HG02759 (cell line): ENCODE measurements around the gene LRRC18.

ENCODE experiments used
- ATAC-seq: cut with Tn5 transposase; IDR thresholded peaks from one replicate; pipeline ENCODE4 v1.9.1; 2021; ENCODE audit warnings: mild to moderate bottlenecking, moderate library complexity; ENCODE audit not compliant: unreplicated experiment

Gene LRRC18

DNA sequence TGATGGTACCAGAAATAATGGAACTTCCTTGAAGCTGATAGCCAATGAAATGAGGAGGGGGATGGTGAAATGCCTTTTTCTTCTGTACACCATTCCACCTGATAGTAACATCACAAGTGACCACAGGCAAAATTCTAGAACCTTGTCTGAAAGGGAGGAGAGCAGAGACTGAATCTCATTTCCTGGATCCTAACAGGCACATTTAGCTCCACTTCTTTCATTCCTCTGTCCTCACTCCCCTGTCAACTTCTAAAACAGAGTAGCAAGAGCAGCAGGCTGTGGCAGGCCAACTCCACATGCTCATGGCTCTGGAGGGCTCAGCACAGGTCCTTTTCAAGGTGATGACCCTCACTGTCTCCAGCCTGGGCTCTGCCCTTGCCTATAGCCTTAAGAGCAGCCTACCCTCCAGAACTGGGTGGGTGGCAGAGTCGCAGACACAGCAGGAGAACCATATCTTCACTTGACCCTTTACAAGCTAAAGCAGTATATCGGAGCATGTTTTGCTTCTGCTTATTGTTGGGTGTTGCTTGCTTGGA, at the start of gene LRRC18:
TSS of gene LRRC18 (minus strand) at position 51 of the 536 bp plus-strand sequence. CDS start 25,685 bp downstream, outside the sequence.
- ATAC-seq = no peak

DNA sequence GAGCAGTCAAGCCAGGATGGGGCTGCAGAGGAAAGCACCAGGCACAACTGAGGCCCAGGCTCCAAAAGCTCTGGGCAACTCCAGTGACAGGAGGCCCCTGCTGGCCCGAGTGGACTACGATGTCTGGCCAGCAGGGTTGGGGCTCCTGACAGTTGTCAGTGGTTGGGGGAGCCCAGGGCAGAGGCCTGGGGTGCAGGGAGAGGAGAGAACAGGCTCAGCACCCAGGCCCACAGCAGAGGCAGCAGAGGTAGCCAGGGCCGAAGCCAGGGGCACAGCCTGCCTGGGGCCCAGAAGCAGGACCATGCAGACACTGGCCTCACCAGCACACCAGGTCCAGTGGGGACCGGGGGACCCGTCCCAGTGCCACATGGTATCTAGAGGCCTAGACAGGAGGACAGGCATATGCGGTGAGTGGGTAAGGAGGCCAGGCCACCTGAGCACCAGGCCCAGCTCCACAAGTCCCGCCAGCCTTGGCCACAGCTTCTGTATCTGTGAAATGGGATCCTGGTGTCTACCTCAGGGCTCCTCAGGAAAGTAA, 46.0 kb upstream of the LRRC18 start:
- no peak for ATAC-seq

DNA sequence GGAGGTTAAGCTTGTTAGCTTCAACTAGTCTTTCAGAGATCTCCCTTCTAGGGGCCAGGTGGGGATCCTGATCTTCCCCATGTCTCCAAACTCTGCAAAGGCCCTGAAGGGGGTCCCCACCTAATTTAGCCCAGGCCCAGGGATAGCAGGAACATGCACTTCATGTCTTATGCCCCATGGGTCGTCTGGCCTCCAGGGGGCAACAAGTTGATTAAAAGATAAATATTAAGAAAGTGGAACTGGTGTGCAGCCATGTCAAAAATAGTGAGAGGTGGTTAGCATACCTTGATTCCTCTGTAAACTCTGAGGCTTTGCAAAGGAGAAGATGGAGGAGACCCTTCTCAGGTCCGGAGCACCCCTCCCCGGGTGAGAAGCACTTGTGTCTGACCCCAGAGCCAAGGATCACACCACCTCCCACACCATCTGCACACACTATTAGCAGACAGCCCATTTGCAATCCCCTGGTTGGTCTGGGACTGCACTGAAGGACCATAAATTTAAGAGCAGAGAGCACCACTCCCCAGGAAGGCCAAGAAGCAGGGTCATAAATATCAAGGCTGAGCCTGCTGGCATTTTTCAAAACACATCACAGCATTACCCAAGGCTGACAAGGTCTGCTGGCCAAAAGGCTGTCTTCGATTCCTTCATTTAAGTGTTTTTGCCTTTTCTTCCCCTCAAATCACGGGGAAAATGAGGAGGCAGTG, 44.2 kb upstream of the LRRC18 start:
- no peak for ATAC-seq

DNA sequence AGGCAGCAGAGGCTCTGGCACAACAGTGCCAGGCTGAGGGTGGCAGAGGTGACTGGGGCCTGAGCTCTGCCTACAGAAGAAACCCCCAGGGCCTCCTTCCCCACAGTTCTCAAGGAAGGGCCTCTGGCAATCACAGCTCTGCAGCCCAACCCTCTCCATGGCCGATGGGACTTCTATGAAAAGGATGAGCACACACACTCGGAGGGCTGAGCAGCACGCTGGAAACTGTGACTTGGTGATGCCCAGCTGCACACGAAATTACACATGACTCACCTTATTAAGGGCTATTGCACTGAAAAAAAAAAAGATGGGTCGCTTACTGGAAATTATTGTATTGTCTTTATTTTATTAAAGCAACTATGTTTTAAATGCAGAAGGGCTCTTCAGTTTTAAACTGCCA, 42.9 kb upstream of the LRRC18 start:
- ATAC-seq = no peak

DNA sequence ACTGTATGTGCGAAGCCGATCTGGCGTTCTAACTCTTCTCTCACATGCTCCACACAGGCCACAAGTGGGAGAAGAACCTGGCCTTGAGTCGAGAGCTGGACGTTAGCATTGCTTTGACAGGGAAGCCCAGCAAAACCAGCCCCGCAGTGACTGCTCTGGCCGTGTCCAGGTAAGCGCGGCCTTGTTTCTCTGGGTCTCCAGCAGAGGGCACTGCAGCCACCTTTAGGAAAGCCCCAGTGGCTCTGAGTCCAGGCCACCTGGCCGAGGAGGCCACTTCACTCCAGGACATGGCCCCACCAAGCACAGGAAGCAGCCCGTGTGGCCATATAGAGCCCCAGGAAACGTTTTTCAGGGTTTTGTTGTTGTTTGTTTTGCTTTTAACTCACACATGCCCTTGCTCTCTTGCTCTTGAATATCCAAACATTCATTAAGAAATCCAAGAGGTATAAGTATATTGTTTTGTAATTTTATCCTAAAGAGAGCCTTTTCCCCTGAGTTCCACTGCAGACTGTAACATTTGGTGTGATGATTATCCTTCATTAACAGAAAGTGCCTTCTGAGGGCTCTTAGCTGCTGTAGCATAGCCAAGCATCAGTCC, 41.8 kb upstream of the LRRC18 start:
- ATAC-seq = no peak

DNA sequence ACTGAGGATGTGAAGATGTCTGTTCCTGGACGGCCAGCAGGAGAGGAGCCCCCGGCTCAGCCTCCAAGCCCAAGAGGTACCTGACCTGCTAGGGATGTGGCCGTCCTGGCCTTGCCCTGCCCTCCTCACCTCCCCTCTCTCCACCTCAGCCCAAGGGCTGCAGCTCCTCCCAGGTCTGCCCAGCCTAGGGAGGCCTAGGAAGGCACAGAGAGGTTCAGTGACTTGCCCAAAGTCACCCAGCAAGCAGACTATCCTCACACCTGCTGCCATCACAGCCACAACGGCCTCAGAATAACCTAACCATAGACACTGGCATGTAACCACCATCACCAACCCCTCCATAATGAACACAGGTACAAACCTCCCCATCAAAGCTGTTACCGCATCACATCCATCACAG, 38.7 kb upstream of the LRRC18 start:
- no peak for ATAC-seq

DNA sequence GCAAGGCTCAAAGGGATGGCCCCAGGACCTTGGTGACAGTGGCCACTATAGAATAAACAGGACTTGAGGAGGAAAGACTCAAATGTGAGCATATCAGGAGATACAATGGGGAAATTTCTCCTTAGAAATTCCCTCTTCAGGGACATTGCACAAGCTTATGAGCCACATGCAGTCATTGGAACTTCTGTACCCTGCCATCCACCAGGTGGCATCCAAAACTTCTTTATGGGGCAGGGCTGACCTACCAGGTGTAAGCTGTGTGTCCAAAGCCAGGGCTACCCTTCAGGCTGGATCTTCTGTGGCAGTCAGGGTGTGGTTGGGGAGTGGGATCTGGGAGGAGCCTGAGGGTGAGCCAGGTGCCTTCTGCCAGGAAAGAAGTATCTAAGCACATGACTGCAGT, 36.6 kb upstream of the LRRC18 start:
- no peak for ATAC-seq

DNA sequence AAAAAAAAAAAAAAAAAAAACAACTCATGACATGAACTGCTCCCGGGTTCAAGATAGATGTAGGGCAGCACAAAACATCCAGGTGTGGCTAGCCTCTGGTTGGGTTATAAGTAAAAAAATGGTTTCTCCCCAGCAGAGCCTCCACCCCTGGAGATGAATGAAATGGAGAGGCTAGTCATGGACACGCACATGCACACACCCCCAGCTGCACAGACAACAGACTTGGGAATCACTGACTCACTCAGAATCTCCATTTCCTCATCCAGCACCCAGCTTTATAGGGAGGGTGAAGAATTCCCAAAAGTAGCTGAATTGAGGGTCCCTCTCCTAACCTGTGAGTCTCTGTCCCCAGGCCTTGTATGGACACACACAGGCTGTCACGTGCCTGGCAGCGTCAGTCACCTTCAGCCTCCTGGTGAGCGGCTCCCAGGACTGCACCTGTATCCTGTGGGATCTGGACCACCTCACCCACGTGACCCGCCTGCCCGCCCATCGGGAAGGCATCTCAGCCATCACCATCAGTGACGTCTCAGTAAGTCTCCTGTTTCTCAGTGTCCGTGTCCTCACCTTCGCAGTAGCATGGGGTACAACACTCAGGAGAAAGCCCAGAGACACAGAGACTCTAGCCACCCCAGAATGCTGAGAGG, 35.0 kb upstream of the LRRC18 start:
- ATAC-seq = no peak

DNA sequence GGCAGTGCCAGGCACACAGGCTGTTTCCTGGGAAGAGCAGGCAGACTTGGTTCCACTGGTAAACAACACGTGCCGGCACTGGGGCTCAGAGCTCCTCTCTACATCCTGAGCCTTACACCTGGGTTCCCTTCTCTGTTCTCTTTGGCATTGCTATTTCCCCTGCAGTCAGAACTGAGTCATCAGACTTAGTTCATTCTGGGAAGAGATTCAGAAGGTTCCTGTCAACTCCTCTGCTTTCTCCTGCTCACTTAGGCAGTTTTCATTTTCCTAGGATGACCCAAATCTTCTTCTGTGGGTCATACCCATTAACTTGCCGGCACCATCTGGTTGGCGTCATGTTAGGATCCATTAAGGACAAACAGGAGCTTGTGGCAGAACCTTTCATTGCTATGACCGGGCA, 33.4 kb upstream of the LRRC18 start:
- ATAC-seq = no peak

DNA sequence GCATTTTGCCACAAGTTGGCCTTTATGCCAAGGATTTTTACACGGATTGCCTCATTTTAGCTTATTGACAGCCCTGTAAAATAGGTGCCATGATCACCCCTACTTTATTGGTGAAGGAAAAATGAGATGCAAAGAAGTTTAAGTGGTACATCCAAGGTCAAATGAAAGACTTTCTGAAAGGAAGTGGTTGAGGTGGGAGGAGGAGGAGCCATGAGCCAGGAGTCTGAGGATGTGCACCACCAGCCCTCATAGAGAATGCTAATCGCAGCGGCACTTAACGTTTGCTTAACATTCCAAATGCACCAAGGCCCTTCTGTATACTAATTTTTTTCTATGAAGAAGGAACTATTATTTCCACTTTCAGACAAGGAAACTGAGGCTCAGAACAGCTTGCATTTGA, 31.0 kb upstream of the LRRC18 start:
- ATAC-seq = no peak

DNA sequence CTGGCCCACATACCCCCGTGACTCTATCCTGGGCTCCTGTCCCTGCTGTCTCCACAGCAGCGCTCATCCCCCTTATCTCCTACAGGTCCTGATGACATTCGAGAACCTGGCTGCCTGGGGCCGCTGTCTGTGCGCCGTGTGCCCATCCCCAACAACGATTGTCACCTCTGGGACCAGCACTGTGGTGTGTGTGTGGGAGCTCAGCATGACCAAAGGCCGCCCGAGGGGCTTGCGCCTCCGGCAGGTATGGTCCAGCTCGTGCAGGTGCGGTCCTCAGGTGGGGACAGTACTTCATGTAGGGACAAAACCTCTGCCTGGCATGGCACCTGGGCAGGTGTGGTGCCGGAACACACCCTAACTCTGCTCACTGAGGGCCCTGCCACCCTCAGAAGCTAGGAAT, 30.4 kb upstream of the LRRC18 start:
- ATAC-seq = no peak

DNA sequence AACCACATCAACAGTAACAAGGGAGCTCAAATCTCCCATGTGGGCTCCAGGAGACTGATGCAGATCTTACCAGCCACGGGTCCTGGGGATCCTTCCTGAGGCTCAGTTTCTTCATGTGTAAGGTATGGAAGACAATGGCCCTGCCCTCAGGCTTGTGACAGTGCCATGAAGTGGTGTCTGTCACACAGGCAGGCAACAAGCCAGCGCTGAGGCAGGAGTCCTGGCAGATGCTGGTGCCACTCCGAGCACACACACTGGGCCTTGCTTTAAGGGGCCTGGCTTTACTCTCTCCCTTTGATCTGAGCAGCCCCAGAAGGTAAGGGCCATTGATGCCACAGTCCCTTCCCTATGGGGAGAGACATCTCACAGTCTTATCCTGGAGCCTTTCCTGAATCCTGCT, 28.4 kb upstream of the LRRC18 start:
- ATAC-seq = no peak

DNA sequence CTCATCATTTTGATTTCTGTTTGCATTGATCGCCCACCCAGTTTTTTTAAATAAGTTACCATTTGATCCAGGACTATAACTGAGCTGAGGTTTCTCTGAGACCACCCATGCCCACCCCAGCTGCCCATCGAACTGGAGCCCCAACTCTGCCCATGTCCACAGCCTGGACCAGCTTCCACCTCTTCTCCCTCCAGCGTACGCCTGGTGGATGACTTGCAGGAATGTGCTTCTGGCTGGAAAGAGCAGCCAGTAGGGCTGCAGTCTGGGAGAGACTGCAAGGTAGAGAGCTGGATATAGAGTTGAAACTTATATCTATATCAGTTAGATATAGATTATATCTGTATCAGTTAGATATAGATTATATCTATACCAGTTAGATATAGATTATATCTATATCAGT, 25.8 kb upstream of the LRRC18 start:
- ATAC-seq = no peak

DNA sequence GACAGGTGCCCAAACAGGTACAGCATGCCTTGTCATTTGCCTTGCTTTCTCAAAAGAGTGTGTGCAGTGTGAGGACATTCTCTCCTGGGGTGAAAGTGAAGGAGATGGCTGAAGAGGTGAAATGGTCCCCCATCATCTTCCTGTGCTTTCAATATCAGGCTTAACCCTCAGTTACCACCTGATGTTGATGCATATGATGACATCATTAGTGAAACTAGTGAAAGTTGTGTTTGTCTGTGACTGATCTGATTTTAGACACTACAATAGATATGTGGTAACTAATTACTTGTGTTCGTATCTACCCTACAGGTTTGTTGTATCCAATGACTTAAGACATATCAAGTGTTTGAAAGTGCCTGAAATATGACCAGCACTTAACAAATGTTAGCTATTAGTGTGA, 24.4 kb upstream of the LRRC18 start:
- ATAC-seq = no peak

DNA sequence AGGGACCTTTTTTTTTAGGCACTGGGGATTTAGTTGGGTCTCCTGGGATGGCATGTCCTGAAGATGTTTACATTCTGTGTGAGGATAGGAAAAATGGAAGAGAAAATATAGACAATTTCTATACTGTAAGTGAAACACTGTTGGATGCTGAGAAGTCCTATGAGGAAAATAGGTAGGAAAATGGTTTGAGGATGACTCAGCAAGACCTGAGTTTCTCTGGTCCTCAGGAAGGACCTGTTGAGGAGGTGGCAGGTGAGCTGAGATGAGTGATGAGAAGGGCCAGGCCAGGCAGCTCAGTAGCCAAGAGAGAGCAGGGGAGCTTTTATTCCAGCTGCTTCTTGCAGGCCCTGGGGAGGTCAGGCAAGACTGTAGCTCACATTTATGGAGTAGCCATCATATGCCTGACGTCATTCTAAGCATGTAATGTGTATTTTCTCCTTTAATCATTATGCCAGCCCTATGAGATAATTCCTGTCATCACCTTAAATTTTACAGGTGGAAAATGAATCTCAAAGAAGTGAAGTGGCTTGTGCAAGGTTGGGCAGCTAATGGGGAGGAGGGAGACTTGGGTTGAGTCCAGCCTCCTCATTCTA, 19.1 kb upstream of the LRRC18 start:
- no peak for ATAC-seq

DNA sequence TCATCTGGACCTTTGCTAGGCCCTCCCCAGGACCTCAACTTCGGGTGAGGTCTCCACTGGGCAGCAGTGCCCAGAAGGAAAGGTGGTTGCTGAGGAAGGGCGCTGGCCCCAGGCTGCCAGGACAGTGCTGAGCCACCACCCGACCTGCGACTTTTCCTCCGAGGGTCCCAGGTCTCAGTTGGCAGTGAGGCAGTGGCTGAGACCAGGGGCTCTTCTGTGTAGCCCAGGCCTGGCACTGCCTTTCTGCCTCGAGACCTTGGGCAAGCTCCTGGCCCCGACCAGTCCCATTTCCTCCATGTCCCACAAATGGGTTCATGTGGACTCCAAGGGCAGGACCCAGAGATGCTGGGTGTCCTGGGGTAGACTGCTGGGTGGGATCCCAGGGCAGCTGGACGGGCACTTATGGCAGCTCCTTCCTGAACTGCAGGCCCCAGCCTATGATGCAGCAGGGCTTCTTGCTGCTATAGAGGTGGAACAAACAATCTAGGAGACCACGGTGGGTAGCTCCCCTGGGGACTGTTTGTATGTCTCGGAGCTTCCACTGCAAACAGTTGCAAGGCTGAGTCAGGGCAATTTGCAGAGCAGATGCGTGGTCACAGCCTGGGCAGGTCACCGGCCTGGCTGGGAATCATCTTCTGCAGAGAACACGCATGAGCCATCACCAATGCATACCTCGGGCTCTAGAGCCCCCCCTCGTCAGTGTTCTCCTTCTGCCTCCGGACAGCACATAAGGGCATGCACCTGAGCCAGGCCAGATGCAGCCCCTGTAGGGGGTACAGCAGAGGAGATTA, 17.9 kb upstream of the LRRC18 start:
- ATAC-seq = no peak

DNA sequence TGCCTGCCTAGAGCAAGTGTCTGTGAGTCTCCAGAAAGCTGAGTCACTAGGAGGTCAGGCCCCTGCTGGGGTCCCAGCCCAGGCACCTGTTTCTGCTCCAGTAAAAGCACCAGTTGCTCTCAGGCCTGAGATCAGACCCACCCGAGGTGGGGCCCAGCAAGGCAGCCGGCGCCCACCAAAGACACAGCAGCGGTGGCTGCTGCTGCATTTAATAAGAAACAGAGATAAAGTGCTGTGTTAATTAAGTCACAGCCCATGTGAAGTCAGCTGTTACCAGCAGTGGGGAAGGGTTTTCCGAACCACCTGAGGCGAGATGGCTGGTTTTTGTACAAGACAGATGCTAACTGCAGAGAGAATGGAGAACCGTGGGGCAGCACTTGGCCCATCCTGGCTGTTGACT, 12.1 kb upstream of the LRRC18 start:
- no peak for ATAC-seq

DNA sequence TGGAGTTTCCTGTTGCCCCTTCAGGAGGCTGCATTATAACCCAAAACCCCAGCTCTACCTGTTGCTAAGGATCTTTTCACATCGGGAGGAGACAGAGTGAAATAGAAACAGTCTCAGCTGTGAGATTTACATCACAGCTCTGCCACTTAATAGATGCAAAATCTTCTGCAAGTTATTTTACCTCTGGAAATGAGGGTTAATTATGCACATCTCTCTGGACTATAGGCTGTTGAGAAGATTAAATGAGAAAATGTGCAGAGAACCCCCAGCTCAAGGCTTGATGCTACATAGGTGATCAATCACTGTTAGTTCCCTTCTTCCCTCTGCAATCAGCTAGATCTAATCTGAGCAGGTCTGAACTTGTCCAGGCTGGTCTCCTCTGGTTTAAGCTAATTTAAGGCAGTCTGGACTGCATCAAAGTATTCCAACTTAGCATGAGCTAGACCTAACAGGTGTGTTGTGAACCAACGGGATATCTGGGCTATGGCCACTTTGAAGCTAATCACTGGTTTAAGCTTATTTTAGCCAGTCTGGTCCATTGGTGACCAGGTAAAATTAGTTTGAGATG, 8.9 kb upstream of the LRRC18 start:
- ATAC-seq = no peak

DNA sequence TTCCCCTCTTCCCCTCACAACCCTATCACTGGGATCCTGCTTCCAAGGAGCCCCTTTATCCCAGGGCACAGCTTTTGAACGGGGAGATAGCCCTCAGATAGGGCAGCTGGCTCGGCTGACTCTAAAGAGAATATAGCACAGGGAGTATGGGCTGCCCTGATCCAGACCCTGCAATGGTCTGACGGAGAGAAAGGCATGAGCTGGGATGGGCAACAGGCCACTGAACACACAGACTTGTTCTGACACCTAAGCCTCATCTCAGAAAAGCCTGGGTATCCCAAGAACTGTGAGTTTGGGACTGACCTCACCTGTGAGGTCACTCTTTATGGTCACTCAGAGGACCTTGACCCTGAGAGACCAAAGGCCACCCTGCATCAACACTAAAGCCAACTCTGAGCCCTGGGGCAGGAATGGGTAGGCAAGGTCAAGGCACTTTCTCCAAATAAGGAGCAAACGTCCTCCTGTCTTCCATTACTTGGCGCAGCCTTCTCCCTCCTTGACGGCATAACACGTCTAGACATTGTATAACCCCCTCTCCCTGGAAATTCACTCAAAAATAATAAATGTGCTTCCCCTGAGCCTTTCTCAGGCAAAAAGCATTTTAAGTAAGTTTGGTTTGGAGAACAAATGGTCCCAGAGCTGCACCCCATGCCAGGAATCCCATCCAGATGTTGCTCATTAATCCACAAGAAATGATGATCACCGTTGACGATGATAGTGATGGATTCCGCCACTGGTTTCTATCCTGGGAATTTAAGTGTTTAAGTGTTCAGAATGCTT, 8.2 kb upstream of the LRRC18 start:
- ATAC-seq = no peak
